CD4-positive, alpha-beta T cell treated with Interleukin-2 at 100 ng/mL for 4 hours (primary cell): ENCODE measurements around the gene A3GALT2.

Experiments used
- DNase-seq: peaks from one replicate; pipeline ENCODE4 v3.0.0-alpha.2; 2020; ENCODE audit warnings: low spot score

The A3GALT2 gene

DNA sequence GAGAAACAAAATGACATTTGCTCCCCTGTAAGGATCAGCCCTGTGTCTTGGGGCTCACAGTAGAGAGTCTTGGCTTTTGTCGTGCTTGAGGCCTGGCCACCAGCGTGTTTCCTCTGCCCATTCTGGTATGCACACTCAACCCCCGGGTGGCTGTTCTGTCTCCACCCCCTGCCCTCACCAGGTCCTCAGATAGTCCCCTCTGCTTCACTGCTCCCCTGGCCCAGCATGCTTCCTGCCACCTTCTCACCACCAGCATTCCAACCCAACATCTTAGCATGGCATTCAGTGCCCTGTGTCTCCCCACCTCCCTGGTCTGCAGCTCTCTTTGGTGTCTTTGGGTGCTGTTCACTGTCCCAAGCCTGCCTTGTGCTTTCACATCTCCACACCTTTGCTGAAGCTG lies 48.4 kb downstream of the A3GALT2 start:
- DNase-seq: no peak

DNA sequence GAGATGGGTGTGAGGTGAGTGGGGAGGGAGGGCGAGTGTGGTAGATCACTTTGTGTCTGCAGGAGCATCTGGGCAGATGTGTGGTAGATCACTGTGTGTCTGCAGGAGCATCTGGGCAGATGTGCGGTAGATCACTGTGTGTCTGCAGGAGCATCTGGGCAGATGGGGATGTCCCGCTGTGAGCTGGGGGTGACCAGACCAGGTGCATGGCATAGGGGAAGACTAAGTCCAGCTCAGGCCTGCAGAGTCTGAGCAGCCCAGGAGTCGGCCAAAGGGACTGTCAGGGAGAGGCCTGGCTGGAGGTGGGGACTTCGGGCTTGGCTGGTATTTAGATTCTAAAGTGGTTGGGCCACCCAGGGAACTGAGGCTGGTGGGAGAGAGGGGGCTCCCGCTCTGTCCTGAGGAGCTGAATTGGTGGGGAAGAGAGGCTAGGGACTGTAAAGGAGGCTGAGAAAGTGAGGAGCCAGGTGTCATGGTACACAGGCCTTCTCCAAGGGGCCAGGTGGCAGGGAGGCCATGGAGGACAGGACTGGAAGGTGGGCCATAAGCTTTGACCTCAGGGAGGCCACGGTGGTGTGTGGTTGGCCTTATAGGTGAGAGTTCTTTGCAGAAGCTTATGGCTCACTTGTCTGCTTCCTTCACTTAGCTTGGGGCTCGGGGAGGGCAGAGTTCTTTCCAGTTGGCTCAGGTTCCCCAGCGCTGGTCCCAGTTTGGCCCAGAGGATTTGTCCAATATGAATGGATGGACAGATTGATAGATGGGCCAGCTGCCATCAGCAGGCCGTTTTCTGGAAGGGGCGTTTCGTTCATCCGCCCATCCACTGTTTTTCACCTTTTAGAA lies 49.0 kb downstream of the A3GALT2 start:
- DNase-seq: no peak

DNA sequence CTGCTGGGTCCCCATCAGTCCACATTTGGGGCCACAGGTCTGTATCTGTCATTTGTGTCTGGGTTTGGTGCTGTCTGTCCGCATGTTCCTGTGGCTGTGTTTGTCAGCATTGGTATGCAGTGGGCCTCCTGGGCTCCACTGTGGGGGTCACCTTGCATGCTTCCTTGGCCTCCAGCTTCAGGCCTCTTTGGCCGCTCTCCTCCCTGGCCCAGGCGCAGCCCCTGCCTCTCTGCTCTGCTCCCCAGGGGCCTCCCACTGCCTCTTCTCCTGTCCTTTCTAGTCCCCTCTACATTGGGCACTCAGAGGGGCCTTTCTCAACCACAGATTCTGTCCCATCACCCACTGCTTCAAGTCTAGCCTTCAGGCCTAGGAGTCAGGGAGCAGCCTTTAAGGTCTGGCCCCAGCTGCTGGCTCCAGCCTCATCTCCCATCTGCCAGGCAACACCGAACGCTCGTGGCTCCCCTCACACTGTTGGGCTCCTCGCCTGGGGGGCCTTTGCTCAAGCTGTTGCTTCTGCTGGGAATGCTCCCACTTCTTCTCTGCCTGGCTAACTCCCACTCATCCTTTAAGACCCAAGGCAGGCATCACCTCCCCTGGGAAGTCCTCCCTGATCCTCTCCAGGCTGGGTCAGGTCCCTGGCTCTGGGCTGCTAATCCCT lies 50.0 kb downstream of the A3GALT2 start:
- DNase-seq: no peak

DNA sequence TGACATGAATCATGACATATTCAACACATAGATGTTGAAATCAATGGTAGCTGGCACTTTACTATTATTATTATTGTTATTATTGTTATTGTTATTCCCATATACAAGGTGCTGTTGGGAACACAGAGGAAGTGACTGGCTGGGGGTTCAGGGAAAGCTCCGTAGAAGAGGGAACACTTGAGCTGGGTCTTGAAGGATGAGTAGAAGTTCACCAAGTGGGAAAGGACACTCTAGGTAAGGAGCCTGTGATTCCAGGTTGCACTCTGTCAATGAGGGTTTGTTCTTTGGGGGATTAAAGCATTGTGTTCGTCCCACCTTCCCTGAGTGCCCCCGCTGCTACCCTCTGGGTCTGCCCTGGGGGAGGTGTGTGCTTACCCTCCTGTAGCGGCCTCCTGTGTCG lies 50.5 kb downstream of the A3GALT2 start:
- no peak for DNase-seq

DNA sequence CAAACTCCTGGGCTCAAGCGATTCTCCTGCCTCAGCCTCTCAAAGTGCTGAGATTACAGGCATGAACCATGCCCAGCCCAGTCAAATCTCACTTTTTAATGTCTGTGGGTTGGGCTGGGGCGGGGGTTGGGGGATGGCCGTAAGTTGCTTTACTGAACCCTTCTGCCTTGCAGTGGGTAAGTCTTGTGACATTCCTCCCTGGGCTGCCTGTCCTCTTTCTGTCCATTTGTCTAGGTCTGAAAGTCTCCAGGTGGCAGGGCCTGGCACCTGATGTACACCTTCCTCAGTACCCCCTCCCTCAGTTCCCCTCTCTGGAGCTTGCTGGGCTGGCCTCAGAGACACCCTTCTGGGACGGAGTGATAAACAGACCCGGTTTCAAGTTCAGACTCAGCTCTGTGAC lies 51.3 kb downstream of the A3GALT2 start:
- no peak for DNase-seq

DNA sequence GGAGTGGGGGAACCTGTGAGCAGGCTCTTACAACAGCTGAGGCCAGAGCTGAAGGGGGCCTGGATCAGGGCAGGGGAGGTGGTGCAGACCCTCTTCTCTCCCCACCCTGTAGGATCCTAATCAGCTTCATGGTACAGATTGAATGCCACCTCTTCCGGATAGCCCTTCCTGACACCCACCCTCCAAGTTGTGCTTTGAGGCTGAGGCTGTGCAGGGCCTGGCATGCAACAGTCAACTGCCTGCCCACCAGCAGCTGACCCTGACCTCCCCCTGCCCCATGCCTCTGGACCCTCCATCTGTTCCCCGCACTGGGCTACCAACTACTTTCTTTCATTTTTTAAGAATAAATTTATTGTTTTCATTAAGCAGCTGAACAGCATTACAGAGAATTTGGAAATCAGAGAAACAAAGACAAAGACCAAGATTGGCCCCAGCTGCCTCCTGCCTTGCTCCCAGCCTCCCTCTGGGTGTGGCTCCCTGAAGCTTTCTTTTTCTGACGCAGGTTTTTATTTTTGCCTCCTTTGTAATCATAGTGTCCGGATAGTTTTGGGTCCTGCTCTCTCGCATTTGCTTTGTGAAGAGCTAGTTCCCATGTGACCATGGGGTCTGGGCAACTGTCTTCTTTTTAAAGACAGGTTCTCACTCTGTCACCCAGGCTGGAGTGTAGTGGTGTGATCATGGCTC lies 51.8 kb downstream of the A3GALT2 start:
- no peak for DNase-seq

DNA sequence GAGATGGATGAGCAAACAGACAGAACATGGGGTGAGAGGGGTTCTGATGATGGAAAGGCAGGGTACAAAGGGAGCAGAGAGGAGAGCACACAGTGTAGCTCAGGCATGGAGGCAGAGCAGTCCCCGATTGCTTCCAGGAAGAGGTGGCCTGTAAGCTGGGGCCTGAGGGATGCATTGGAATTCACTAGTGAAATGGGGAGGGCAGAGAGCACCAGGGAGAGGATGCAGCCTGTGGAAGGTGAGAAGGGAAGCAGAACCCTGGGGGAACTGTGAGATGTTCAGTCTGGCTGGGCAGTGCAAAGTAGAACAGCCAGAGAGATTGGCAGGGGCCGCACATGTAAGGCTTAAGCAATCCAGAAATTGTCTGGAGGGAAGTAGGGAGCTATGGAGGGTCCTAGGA lies 52.4 kb downstream of the A3GALT2 start:
- DNase-seq: no peak

DNA sequence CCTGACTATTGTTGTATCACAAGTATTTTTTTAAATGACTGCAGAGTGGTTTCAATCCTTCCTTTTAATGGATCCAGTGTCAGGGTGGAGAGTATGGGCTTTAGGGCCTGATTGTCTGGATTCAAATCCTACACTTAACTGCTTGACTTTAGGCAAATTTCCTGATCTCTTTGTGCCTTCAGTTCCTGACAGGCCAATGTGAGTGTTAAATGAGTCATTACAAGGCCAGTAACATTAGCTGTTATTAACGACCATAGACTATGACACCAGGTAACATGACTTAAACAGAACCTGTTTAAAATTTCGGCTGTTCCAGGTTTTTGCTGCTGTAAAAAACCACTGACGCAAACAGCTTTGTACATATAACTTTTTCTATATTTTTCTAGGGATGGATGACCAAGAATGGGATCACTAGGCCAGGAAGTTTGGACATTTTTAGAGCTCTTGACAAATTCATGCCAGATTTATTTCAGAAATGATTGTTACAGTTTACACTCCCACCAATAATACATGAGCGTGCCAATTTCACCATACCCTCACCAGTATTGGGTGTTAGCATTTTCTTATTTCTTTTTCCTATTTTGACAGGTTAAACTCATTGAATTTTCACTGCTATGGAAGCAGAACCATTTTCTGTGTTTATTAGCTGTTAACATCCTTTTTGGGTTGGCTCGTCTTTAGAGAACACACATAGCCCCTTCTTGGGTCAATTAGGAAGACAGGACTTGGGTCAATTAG lies 53.3 kb downstream of the A3GALT2 start:
- no peak for DNase-seq

DNA sequence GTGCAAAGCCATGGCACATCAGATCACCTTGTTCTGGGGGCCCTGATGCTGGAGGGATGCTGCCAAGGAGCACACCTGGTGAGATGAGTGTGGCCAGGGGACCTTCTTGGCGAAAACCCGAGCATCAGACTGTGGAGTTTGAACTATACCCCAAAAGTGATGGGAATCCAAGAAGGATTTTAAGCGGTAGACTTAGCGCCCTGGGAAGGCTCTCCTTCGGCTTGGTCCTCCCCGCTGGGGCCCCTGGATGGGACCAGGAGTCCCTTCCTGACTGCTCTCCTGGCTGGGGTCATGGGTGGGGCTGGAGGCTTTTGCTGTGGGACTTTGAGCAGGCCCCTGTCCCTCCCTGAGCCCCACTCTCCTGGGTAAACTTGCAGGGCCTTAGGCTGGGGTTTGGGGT lies 54.1 kb downstream of the A3GALT2 start:
- no peak for DNase-seq

DNA sequence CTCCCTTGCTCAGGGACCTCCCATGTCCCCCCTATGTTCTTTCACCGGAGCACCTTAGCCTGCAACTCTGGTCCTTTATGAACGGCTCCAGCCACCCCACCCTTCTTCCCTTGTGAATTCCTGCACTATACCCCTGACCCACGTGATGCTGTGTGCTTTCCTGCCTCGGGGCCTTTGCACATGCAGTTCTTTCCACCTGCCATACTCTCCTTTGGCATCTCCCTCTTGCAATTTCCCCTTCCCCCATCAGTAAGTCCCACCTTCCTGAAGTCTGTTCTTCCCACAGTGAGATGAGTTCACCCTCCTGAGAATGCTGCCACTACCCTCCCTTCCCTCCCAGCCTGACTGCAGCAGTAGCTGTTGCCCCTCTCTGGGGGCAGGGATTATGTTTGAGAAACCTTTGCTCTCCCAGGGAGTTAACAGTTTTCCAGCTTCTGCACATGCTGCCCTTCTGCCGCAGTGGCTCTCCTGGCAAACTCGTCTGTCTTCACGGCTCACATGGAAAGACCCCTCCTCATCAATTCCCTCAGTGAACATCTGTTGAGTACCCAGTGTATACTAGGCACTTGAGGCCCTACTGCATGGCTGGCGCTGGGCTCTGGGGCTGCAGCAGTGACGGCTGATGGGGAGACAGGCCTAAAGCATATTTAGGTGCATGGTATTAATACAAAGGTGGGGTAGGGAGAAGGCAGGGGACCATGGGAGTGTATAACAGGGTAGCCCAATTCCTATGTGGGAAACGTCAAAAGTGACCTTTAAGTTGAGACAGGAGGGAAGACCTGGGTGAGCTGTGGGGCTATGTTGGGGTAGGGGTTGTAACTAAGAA lies 54.9 kb downstream of the A3GALT2 start:
- no peak for DNase-seq

DNA sequence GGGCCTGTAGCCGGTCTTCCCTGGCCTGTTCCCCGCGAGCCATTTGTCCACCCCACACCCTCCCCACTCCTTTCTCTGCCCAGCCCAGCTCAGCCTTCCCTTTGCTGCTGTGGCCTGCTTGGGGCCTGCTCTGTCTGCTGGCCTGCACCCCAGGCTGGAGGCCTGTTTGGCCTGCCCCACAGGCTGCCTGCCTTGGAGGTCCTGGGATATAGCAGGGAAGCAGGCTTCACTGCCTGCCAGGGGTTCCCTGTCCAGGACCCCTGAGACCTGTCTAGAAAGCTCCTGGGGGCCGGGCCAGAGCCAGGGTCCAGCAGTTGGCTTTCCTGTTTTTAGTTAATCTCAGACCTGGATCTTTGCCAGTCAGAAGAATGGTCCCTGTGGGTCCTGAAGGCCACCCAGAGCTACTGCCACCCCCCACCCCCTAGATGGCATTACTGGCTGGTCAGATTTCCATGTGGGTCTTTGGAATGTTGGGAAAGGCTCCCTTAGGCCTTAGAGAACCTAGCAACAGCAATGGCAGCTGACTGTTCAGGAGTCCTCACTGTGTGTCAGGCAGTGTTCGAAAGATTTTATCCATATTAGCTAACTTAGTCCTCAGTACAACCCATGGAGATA lies 56.9 kb downstream of the A3GALT2 start:
- no peak for DNase-seq

DNA sequence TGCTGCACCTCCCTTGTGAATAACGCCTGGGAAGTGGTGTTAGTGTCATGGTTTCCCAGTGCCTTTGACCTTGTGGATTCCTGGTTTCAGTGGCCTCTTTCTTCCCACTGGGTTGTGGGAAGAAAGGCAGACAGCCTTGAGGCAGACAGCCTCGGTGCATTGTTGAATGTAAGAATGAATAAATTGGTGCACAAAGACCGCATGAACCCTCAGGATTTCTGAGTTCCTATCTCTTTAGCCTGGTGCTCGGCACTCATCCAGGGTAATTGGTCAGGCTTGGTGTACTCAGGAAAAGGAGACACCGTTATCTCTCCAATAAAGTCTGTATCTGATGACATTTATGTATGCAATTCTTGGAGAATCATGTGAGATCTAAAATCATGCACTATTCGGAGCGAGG lies 59.6 kb downstream of the A3GALT2 start:
- no peak for DNase-seq

DNA sequence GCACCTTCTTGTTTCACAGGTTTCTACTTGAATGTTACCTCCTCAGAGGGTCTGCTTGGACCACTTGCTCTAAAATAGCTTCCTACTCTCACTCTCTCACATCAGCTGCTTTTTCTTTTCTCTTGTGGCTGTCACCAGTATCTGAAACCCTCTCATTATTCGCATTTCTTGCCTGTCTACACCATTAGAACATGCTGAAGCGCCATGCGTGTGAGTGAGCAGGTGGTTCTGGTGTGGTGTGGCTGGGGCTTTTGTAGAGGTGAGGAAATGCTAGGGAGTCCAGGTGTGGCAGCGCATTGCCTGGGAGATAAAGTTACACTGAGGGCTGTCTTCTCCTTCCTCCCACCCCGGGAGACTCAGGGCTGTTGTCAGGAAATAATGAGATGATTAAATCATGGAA lies 60.5 kb downstream of the A3GALT2 start:
- no peak for DNase-seq

DNA sequence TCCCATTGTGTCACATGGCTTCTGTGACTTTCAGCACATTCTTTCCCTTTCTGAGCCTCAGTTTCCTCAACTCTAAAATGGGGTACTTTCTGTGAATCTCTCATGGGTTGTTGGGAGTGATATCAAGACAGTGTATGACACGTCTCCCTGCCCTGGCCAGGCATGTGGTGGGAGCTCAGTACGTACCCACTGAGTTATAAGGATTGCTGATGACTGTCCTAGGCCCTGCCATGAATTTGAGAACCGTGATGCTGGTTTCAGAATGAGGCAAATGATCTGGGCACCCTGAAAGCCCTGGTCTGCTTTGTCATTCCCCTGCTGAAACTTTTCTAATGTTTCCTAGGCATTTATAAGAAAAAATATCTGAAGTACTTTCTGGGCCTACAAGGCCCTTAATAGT lies 61.0 kb downstream of the A3GALT2 start:
- DNase-seq: no peak

DNA sequence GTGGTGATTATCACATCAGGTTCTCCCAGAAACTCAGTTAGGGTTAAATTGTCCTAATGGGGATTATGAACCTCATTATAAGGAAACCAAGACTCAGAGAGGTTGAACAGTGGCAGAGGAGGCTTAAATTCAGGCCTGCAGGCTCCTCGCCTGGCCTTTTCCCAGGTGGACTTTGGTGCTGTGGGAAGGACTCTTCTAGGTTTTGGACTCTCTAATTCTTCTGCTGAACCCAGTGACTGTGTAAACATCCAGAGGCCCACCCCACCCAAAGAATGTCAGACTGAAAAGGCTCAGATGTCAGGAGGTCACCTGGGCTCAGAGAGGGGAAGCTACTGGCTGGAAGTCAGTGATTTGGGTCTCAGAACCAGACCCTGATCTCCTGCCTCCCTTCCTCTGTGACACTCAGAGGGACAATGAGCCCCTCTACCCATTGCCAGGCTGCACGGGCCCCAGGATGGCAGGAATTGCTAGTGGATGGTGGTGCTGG lies 62.1 kb downstream of the A3GALT2 start:
- no peak for DNase-seq

DNA sequence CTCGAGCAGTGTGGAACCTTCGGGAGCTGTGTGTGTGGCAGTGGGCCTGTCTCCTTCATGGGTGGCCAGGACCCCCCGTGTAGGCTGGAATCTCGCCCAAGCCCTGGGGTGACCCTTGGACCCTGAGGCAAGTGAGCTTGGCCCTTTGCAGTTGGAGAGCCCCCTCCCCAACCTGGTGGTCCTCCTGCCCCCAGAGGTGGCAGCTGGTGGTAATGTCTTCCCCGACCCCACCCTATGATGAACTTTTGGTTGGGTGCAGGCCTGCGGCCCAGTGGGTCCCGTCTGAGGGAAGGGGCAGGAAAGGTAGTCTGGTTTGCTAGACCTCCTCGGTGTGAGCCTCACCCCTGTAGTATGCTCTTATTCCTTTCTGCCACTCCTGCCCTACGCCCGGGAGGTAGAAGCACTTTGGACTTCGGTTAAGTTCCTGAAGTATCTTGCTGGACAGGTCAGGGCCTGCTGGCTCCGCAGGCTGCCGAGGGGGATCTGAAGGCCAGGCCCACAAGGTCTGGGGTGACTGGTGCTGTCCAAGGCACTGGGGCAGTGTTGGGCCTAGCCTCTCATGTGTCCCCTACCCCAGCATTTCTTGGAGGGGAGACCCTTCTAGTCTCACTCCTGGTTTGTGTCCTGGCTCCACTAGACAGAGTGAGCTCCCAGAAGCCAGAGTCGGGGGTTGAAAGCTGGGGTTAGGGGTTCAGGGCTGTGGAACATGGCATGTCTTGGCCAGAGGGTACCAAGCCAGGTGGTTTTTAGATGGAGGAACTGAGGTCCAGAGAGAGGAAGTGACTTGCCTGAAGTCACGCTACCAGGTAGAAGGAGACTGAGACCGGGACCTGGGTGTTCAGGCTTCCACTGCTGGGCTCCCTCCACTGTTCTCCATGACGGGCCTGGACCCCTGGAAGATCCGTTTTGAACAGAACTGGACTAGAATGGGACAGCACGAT lies 62.9 kb downstream of the A3GALT2 start:
- DNase-seq: no peak

DNA sequence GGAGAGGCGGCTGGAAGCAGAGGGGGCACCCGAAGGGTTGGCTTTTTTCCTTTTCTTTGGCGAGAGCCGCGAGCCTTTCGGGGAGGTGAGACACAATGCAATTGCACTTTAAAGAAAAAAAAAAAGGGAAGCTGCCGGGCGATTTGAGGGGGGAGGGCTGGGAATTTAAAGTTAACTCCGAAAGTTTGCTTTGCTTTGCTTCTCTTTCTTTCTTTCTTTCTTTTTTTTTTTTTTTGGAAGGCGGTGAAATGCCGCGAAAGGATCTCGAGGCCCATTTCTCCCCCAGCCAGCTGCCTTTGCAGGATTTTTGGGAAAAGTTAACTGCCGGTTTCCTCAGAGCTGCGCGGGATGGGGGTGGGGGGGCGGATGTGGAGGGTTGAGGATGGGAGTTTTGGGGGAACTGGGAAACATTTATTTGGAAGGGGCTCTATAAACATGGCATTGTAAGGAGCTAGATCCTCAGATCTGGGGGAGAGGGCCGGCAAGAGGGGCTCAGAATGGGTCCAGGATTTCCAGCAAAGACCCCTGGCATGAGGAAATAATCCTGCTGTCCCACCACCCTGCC lies 63.6 kb downstream of the A3GALT2 start:
- no peak for DNase-seq
